Measurements from ENCODE around the gene LARGE2.

GRCh38 chr11:45902452-45903380, 19.7 kb upstream of the LARGE2 start:
- TF ChIP-seq CTCF (IDR thresholded peaks at IDR 0.05; ENCODE audit: poor library complexity) = no peak
- no peak for TF ChIP-seq EZH2 (IDR thresholded peaks at IDR 0.05; ENCODE audit: borderline replicate concordance)

All from hepatocyte (in vitro differentiated cells).